Measurements from ENCODE around the gene FUT2.
A peak's percentile ranks its signal among the peaks of the same experiment; 100 is the strongest.
"Not testable (repeated sequence)": the region's sequence is repeated elsewhere in the genome, so short reads cannot be mapped to it uniquely, and the experiment has no call there.

FUT2 gene

GRCh38 chr19:48695743-48696352 is at the start of gene FUT2:
Gene FUT2, plus strand, starts transcription at chr19:48695971. Its CDS starts 6,986 bp downstream, at chr19:48702957.
- DNase-seq: no peak

GRCh38 chr19:48646001-48646721 is 49.6 kb upstream of the FUT2 start, which contains the start of gene CA11:
Gene CA11, minus strand, starts transcription at chr19:48646187. Its CDS starts 555 bp downstream, at chr19:48645632.
- peak in 54 of 56 donors; percentile 62 to 93 (median 87) for DNase-seq

GRCh38 chr19:48646722-48647216 is 49.0 kb upstream of the FUT2 start:
- DNase-seq: peak in 1 of 56 donors; percentile 73

- no peak for DNase-seq
These were observed 47.6 kb upstream of the FUT2 start for GRCh38 chr19:48648134-48648533.

GRCh38 chr19:48650974-48651682 is 44.6 kb upstream of the FUT2 start:
- no peak for DNase-seq

GRCh38 chr19:48651683-48652048 is 44.1 kb upstream of the FUT2 start:
- DNase-seq: no peak

- DNase-seq: no peak
These were observed 41.3 kb upstream of the FUT2 start for GRCh38 chr19:48654299-48655059.

GRCh38 chr19:48656840-48657474 is 38.8 kb upstream of the FUT2 start:
- no peak for DNase-seq

GRCh38 chr19:48657828-48658227 is 37.9 kb upstream of the FUT2 start:
- DNase-seq: not testable (repeated sequence)

GRCh38 chr19:48658483-48658882 is 37.3 kb upstream of the FUT2 start:
- no peak for DNase-seq

- peak in 7 of 56 donors; percentile 3 to 53 (median 17) for DNase-seq
These were observed 36.0 kb upstream of the FUT2 start for GRCh38 chr19:48659768-48660167.

GRCh38 chr19:48660852-48661710 is 34.7 kb upstream of the FUT2 start:
- DNase-seq: peak in 50 of 56 donors; percentile 10 to 93 (median 60)

- DNase-seq: no peak
These were observed 34.1 kb upstream of the FUT2 start for GRCh38 chr19:48661711-48662090.

GRCh38 chr19:48663667-48664066 is 32.1 kb upstream of the FUT2 start:
- no peak for DNase-seq

GRCh38 chr19:48664476-48664875 is 31.3 kb upstream of the FUT2 start:
- DNase-seq: no peak

GRCh38 chr19:48665786-48666185 is 30.0 kb upstream of the FUT2 start:
- DNase-seq: no peak

- no peak for DNase-seq
These were observed 27.4 kb upstream of the FUT2 start for GRCh38 chr19:48668332-48668731.

- no peak for DNase-seq
These were observed 27.0 kb upstream of the FUT2 start for GRCh38 chr19:48668761-48669160.

- DNase-seq: no peak
These were observed 25.7 kb upstream of the FUT2 start for GRCh38 chr19:48669903-48670668.
